LoVo (cell line): ENCODE measurements around the gene ROGDI.

ENCODE experiments used
- DNase-seq: peaks from one replicate; pipeline ENCODE4 v3.0.0-alpha.2; 2016; ENCODE audit warnings: low spot score

The ROGDI gene

GRCh38 chr16:4765511-4766474 lies 36.6 kb downstream of the ROGDI start:
- DNase-seq, result no peak

- DNase-seq, result no peak
Observed at GRCh38 chr16:4763791-4764190, 38.6 kb downstream of the ROGDI start.

GRCh38 chr16:4762205-4762604 lies 40.2 kb downstream of the ROGDI start:
- no peak for DNase-seq

GRCh38 chr16:4760221-4760910 lies 42.1 kb downstream of the ROGDI start:
- DNase-seq, result no peak

GRCh38 chr16:4755687-4756086 lies 46.7 kb downstream of the ROGDI start:
- no peak for DNase-seq

GRCh38 chr16:4754865-4755264 lies 47.6 kb downstream of the ROGDI start:
- no peak for DNase-seq

GRCh38 chr16:4753227-4753626 lies 49.2 kb downstream of the ROGDI start:
- DNase-seq, result no peak

GRCh38 chr16:4752351-4753100 lies 49.9 kb downstream of the ROGDI start:
- DNase-seq, result no peak

GRCh38 chr16:4750896-4751295 lies 51.5 kb downstream of the ROGDI start:
- DNase-seq, result no peak

- no peak for DNase-seq
Observed at GRCh38 chr16:4749700-4750257, 52.7 kb downstream of the ROGDI start.

- no peak for DNase-seq
Observed at GRCh38 chr16:4748682-4749411, 53.6 kb downstream of the ROGDI start.

- no peak for DNase-seq
Observed at GRCh38 chr16:4747906-4748681, 54.3 kb downstream of the ROGDI start.

- no peak for DNase-seq
Observed at GRCh38 chr16:4746991-4747574, 55.4 kb downstream of the ROGDI start.
